HL-60 (cell line): ENCODE data around the gene SLC2A9.

Experiments
- CTCF ChIP-seq: IDR thresholded peaks from one replicate; pipeline ENCODE4 v1.5.1; 2011; ENCODE audit warnings: low read length, control low read depth, inconsistent platforms; ENCODE audit not compliant: insufficient read depth
- POLR2AphosphoS5 ChIP-seq: IDR thresholded peaks from 2 replicates; pipeline ENCODE4 v1.6.1; 2012; ENCODE audit warnings: low read depth

- TF ChIP-seq CTCF = no peak
- no peak for TF ChIP-seq POLR2AphosphoS5
Measured at GRCh38 chr4:9877123-9877522, 144.2 kb downstream of the SLC2A9 start.
